CD4-positive, alpha-beta memory T cell (primary cell): Measurements from ENCODE around the gene NRDE2. TPM values are rescaled to one million over a fixed set of nuclear protein-coding genes. Genes with fewer than 3 reads are reported as not detected.
"Not testable (repeated sequence)": the region's sequence is repeated elsewhere in the genome, so short reads cannot be mapped to it uniquely, and the experiment has no call there.

Source experiments
- CTCF ChIA-PET: fragments of 350-600 bp; sonication (Branson Sonifier 250); formaldehyde crosslinking; loops from one replicate; lab custom pipeline; 2021; ENCODE audit warnings: inconsistent platforms; ENCODE audit not compliant: partially characterized antibody; lab: Charles Lee
- POLR2A ChIA-PET: fragments of 350-600 bp; sonication (Branson Sonifier 250); formaldehyde crosslinking; loops from one replicate; lab custom pipeline; 2021; ENCODE audit not compliant: partially characterized antibody; lab: Charles Lee
- DNase-seq, 5 donors: peaks; one replicate each; pipeline versions ENCODE4 v3.0.0 to v3.0.0-alpha.2; 2020 to 2022; ENCODE audit warnings: mixed read lengths in 1 of 5
- H3K27ac ChIP-seq: one replicate; pipeline ENCODE4 v1.7.0; 2013; ENCODE audit warnings: low read depth, low read length
- H3K27me3 ChIP-seq: 2 replicates; pipeline ENCODE4 v1.7.0; 2013; ENCODE audit warnings: mild to moderate bottlenecking, low read length, moderate library complexity; ENCODE audit not compliant: insufficient read depth
- H3K36me3 ChIP-seq: 2 replicates; pipeline ENCODE4 v1.7.0; 2013; ENCODE audit warnings: mild to moderate bottlenecking, low read length, moderate library complexity; ENCODE audit not compliant: insufficient read depth
- H3K4me1 ChIP-seq: 2 replicates; pipeline ENCODE4 v1.7.0; 2013; ENCODE audit warnings: mild to moderate bottlenecking, low read length, moderate library complexity; ENCODE audit not compliant: insufficient read depth
- H3K4me3 ChIP-seq, 2 donors: one replicate each; pipeline ENCODE4 v1.7.0; 2013; ENCODE audit warnings: low read length in 2 of 2, mild to moderate bottlenecking in 1 of 2
- H3K9me3 ChIP-seq, 2 donors: one replicate each; pipeline ENCODE4 v1.7.0; 2013; ENCODE audit warnings: low read length in 2 of 2, control low read depth in 1 of 2; ENCODE audit not compliant: control insufficient read depth in 1 of 2
- H3K27ac Mint-ChIP-seq, 7 donors: one replicate each; pipeline ENCODE4 v1.8.0; 2020 to 2021; ENCODE audit warnings: mixed read lengths in 7 of 7, mild to moderate bottlenecking in 6 of 7, inconsistent platforms in 3 of 7, moderate library complexity in 3 of 7
- H3K27me3 Mint-ChIP-seq, 2 donors: one replicate each; pipeline ENCODE4 v1.8.0; 2020 to 2021; ENCODE audit warnings: mixed read lengths in 2 of 2
- H3K36me3 Mint-ChIP-seq, 2 donors: one replicate each; pipeline ENCODE4 v1.8.0; 2020 to 2021; ENCODE audit warnings: mixed read lengths in 2 of 2, inconsistent platforms in 1 of 2, mild to moderate bottlenecking in 1 of 2
- H3K4me1 Mint-ChIP-seq, 4 donors: one replicate each; pipeline ENCODE4 v1.8.0; 2020 to 2021; ENCODE audit warnings: mixed read lengths in 4 of 4, mild to moderate bottlenecking in 1 of 4
- H3K4me3 Mint-ChIP-seq, 8 donors: one replicate each; pipeline ENCODE4 v1.8.0; 2020 to 2021; ENCODE audit warnings: mixed read lengths in 8 of 8, mild to moderate bottlenecking in 7 of 8, moderate library complexity in 6 of 8, inconsistent platforms in 3 of 8
- H3K9me3 Mint-ChIP-seq, 8 donors: one replicate each; pipeline ENCODE4 v1.8.0; 2020 to 2021; ENCODE audit warnings: mixed read lengths in 8 of 8, mild to moderate bottlenecking in 5 of 8, inconsistent platforms in 3 of 8, moderate library complexity in 1 of 8
- intact Hi-C: fragments of 100-400 bp; cut with micrococcal nuclease; formaldehyde crosslinking; loops from one replicate; pipeline ENCODE4 v1.15.1; 2023
- polyA plus RNA-seq, 2 donors: library from polyadenylated mRNA; unstranded; fragments of 300-500 nt; fragmentation: Illumina TruSeq; gene quantifications; one replicate each; pipeline ENCODE4 v1.2.3, GENCODE V29; 2021
- total RNA-seq, 2 experiments: library from RNA; stranded (reverse); gene quantifications; one replicate each; pipeline ENCODE4 v1.2.3, GENCODE V29; 2021

The NRDE2 gene
- total and polyA plus RNA-seq, 4 experiments from 2014 or later = 4.4 to 32.6 (median 18.5) TPM

GRCh38 chr14:90342327-90342726, 10.6 kb upstream of the NRDE2 start:
- Histone ChIP-seq H3K27me3 (no peaks in the 10 kb centered on the region), H3K4me3 (no peak overlapping the region), H3K27ac (no peak overlapping the region), H3K4me1 (no peaks in the 10 kb centered on the region), H3K9me3 (no peaks in the 10 kb centered on the region), H3K36me3 (no peaks in the 10 kb centered on the region)
- no peaks in the 10 kb centered on the region for H3K36me3 Mint-ChIP-seq
- intact Hi-C loops = no loop called here
- peaks cover 0 to 2% (median 0%) of the 10 kb centered on the region in 4 donors for H3K4me1 Mint-ChIP-seq
- no peaks in the 10 kb centered on the region for H3K9me3 Mint-ChIP-seq
- H3K4me3 Mint-ChIP-seq = no peak overlapping the region
- peaks cover 13 to 16% of the 10 kb centered on the region in 2 donors for H3K27me3 Mint-ChIP-seq
- ChIA-PET CTCF (interaction anchor here (0.9 kb wide), 1 partner anchor 44 kb away, joined by 3 read pairs; no protein-coding TSS in a partner anchor), POLR2A (no interaction called here)
- DNase-seq = no peak
- no peak overlapping the region for H3K27ac Mint-ChIP-seq

GRCh38 chr14:90341784-90342183, 10.0 kb upstream of the NRDE2 start:
- Mint-ChIP-seq H3K27ac (no peak overlapping the region), H3K4me1 (peaks cover 0 to 2% (median 0%) of the 10 kb centered on the region in 4 donors), H3K36me3 (no peaks in the 10 kb centered on the region), H3K4me3 (no peak overlapping the region), H3K27me3 (peaks cover 13 to 21% of the 10 kb centered on the region in 2 donors), H3K9me3 (no peaks in the 10 kb centered on the region)
- ChIA-PET CTCF (interaction anchor here (0.7 kb wide), 1 partner anchor 84 kb away, joined by 3 read pairs; no protein-coding TSS in a partner anchor), POLR2A (no interaction called here)
- no peak for DNase-seq
- Histone ChIP-seq H3K27me3 (no peaks in the 10 kb centered on the region), H3K9me3 (no peaks in the 10 kb centered on the region), H3K4me3 (no peak overlapping the region), H3K27ac (no peak overlapping the region), H3K4me1 (no peaks in the 10 kb centered on the region), H3K36me3 (no peaks in the 10 kb centered on the region)
- intact Hi-C loops = no loop called here

- ChIA-PET POLR2A (interaction anchor here (0.6 kb wide), 1 partner anchor 18 kb away, joined by 3 read pairs; no protein-coding TSS in a partner anchor), CTCF (interaction anchor here (0.7 kb wide), 1 partner anchor 84 kb away, joined by 3 read pairs; no protein-coding TSS in a partner anchor)
- H3K4me1 Mint-ChIP-seq, H3K36me3 ChIP-seq, H3K4me3 Mint-ChIP-seq, H3K36me3 Mint-ChIP-seq, H3K27ac Mint-ChIP-seq, DNase-seq, H3K4me1 ChIP-seq, H3K9me3 Mint-ChIP-seq, H3K9me3 ChIP-seq, H3K27me3 ChIP-seq, intact Hi-C loops, H3K4me3 ChIP-seq, H3K27ac ChIP-seq: not testable (repeated sequence)
- peaks cover 16 to 23% of the 10 kb centered on the region in 2 donors for H3K27me3 Mint-ChIP-seq
Measured at GRCh38 chr14:90341232-90341631, 9.5 kb upstream of the NRDE2 start.

- Mint-ChIP-seq H3K36me3 (no peaks in the 10 kb centered on the region), H3K4me3 (no peak overlapping the region), H3K4me1 (peaks cover 4 to 6% (median 5%) of the 10 kb centered on the region in 4 donors), H3K27me3 (peaks cover 19 to 27% of the 10 kb centered on the region in 2 donors), H3K27ac (no peak overlapping the region), H3K9me3 (no peaks in the 10 kb centered on the region)
- Histone ChIP-seq H3K27ac (no peak overlapping the region), H3K9me3 (no peaks in the 10 kb centered on the region), H3K4me1 (no peaks in the 10 kb centered on the region), H3K36me3 (no peaks in the 10 kb centered on the region), H3K4me3 (no peak overlapping the region), H3K27me3 (no peaks in the 10 kb centered on the region)
- DNase-seq = no peak
- intact Hi-C loops = no loop called here
- POLR2A ChIA-PET = no interaction called here
- CTCF ChIA-PET = no interaction called here
Measured at GRCh38 chr14:90336985-90337384, 5.2 kb upstream of the NRDE2 start.

GRCh38 chr14:90336401-90336800, 4.7 kb upstream of the NRDE2 start:
- Mint-ChIP-seq H3K27ac (no peak overlapping the region), H3K4me3 (no peak overlapping the region), H3K4me1 (peaks cover 5 to 12% (median 10%) of the 10 kb centered on the region in 4 donors), H3K27me3 (peaks cover 19 to 26% of the 10 kb centered on the region in 2 donors), H3K36me3 (peaks cover 0 to 3% of the 10 kb centered on the region in 2 donors), H3K9me3 (no peaks in the 10 kb centered on the region)
- Histone ChIP-seq H3K27me3 (no peaks in the 10 kb centered on the region), H3K27ac (no peak overlapping the region), H3K4me3 (no peak overlapping the region), H3K36me3 (no peaks in the 10 kb centered on the region), H3K4me1 (peaks cover 2% of the 10 kb centered on the region), H3K9me3 (no peaks in the 10 kb centered on the region)
- POLR2A ChIA-PET = interaction anchor here (0.6 kb wide), 1 partner anchor 421 kb away, joined by 3 read pairs; no protein-coding TSS in a partner anchor
- CTCF ChIA-PET = interaction anchor here (1.2 kb wide), 1 partner anchor 46 kb away, joined by 3 read pairs; no protein-coding TSS in a partner anchor
- no peak for DNase-seq
- intact Hi-C loops = no loop called here

- Mint-ChIP-seq H3K4me3 (peak overlapping the region; percentile 90 to 96 (median 93)), H3K27ac (peak overlapping the region; percentile 91 to 97 (median 96)), H3K36me3 (peaks cover 0 to 15% of the 10 kb centered on the region in 2 donors), H3K27me3 (peaks cover 7 to 10% of the 10 kb centered on the region in 2 donors), H3K4me1 (peaks cover 14 to 38% (median 31%) of the 10 kb centered on the region in 4 donors), H3K9me3 (no peaks in the 10 kb centered on the region)
- Histone ChIP-seq H3K4me3 (peak overlapping the region in 1 of 2 donors; percentile 92), H3K27me3 (no peaks in the 10 kb centered on the region), H3K4me1 (peaks cover 15% of the 10 kb centered on the region), H3K36me3 (no peaks in the 10 kb centered on the region), H3K9me3 (no peaks in the 10 kb centered on the region), H3K27ac (peak overlapping the region; percentile 70)
- no peak for DNase-seq
- CTCF ChIA-PET = interaction anchor here (1.2 kb wide), 1 partner anchor 427 kb away, joined by 3 read pairs; no protein-coding TSS in a partner anchor
- intact Hi-C loops = loop anchor here (5.0 kb wide), 2 partner anchors 75 to 1775 kb away; partner anchors contain the start of genes ATXN3 and PSMC1
- POLR2A ChIA-PET = interaction anchor here (1.0 to 4.2 kb wide), 8 partner anchors 49 to 426 kb away, joined by 3 to 46 read pairs (median 4); partner anchors contain the start of genes CALM1 and PSMC1
Measured at GRCh38 chr14:90332271-90332584, 487 bp upstream of the NRDE2 start.
